GM18499 (cell line): Measurements from ENCODE around the gene POU2F1.

Source experiments
- ATAC-seq: cut with Tn5 transposase; IDR thresholded peaks from one replicate; pipeline ENCODE4 v1.9.1; 2021; ENCODE audit warnings: moderate number of reproducible peaks; ENCODE audit not compliant: insufficient read depth, unreplicated experiment

POU2F1 gene

DNA sequence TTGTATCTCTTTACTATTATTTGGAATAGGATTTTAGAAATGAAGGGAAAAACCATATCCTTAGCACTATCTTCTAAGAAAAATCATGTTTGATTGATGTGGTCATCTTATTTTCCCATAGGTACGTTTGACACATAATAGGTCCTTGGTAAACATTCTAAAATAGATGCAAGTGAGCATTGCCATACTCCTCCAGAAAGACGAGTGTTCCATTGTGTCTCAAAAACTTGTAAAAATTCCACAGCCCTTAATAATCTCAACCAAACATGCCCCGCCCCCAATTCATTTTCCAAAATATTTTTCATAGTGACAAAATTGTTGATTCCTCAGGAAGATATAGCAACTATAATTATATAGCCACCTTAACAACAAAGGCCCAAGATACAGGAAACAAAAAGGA, 184.2 kb downstream of the POU2F1 start:
- no peak for ATAC-seq

GRCh38 chr1:167408355-167408754, 187.7 kb downstream of the POU2F1 start:
- ATAC-seq: no peak

DNA sequence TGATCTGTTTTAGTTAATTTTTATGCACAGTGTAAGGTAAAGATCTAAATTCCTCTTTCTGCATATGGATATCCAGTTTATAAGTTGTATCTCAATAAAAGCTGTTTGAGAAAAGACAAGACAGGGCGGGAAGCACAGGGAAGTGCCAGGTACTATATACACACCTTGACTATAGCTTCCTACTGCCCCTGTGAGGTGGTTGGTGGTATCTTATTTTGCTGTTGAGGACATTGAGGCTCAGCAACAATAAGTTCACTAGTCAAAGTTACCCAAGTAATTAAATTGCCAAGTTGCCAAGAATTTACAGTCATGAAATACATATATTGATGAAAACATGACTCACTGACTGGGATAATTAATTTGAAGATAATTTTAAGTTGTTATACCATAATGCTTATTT, 188.5 kb downstream of the POU2F1 start:
- ATAC-seq: no peak

DNA sequence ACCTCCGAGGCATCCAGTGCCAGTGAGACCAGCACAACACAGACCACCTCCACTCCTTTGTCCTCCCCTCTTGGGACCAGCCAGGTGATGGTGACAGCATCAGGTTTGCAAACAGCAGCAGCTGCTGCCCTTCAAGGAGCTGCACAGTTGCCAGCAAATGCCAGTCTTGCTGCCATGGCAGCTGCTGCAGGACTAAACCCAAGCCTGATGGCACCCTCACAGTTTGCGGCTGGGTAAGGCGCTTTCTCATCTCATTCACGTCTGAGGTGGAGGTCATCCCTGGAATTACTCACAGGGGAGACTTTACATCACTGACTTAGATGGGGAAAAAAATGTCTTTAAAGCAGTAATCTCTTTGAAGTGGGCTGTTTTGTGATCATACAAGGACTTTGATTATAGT, 191.4 kb downstream of the POU2F1 start:
- ATAC-seq: no peak

- no peak for ATAC-seq
Measured at GRCh38 chr1:167412920-167413319, 192.2 kb downstream of the POU2F1 start.

GRCh38 chr1:167413328-167413727, 192.6 kb downstream of the POU2F1 start:
- ATAC-seq: no peak

DNA sequence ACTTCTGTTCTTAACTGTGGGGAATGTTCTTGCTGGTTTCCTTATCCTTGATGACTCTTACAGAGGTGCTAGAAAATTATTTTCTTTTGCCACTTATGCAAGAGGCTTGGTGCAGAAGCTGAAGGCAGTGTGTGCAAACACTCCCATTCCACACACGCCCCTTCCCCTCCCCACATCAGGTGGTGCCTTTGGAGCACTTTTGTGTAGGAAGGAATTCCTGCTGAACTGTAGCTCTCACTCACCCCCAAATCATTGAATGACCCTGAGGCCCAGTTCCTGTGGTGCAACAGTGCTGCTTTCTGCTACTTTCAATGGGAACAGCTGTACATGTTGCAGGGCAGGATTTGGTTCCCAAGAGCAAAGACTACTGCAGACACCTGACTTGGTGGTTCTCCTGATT, 195.8 kb downstream of the POU2F1 start:
- no peak for ATAC-seq

GRCh38 chr1:167418391-167418790, 197.7 kb downstream of the POU2F1 start:
- no peak for ATAC-seq

DNA sequence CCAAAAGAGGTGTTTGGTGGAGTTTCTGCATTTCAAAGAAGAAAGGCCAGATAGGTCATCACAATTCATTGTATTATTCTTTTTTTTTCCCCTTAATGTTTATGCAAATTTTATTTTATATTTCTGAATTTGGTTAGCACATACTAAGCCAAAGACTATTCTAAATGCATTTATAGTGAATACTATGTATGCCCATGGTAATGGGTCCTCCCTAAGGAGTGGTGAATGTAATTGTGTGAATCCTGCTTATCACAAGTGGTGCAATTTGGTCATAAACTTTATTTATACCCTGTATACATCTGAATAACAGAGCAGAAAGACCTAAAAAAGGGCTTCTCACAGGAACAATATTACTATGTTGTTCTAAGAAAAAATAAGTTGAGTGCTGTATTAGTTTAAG, 198.6 kb downstream of the POU2F1 start:
- ATAC-seq: no peak

DNA sequence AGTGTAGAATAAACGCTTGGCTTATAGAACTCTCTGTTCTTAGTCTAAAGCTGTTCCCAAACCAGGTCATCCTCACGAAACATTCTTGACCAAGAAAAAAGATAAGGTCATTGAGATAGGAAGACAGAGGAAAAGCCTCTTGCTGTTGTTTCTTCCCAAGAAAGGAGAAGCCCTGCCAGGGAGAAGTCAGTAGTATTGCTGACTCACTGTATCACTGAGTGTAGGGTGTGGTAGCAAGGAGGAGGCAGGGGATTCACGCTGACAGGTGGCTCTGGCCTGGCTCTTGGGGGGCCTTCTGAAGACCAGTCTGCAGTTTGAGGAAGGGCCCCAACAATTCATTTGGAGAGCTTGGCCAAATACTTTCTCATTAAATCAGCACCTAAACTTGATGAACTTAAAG, 199.8 kb downstream of the POU2F1 start:
- ATAC-seq: no peak

GRCh38 chr1:167423684-167424619, 203.3 kb downstream of the POU2F1 start:
- ATAC-seq: no peak

GRCh38 chr1:167425482-167425881, 204.8 kb downstream of the POU2F1 start:
- ATAC-seq: no peak

DNA sequence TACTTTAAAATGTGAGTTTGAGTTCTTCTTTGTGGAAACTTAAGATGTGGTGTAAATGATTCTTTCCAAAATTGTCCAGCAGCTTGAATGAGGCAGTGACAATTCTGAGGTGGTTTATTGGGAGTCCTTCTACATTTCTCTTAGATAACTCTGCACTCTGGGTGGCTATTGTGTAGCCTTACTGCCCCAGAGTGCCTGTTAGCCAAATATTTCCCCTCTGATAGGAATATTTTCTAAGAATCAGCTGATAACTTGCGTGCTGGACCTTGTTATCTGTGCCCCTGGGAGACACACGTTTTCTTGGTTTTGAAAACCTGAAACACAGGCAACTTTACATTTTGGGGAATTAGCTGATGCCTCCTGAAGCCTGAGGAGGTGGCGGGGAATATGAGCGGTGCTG, 206.0 kb downstream of the POU2F1 start:
- ATAC-seq: no peak

GRCh38 chr1:167427848-167428247, 207.2 kb downstream of the POU2F1 start:
- ATAC-seq: no peak

- ATAC-seq: no peak
Measured at GRCh38 chr1:167428395-167428794, 207.7 kb downstream of the POU2F1 start.

- no peak for ATAC-seq
Measured at GRCh38 chr1:167429612-167430011, 208.9 kb downstream of the POU2F1 start.

- no peak for ATAC-seq
Measured at GRCh38 chr1:167430134-167430848, 209.6 kb downstream of the POU2F1 start.

GRCh38 chr1:167430849-167431242, 210.2 kb downstream of the POU2F1 start:
- no peak for ATAC-seq

GRCh38 chr1:167431261-167431908, 210.7 kb downstream of the POU2F1 start:
- no peak for ATAC-seq

- no peak for ATAC-seq
Measured at GRCh38 chr1:167431909-167432650, 211.4 kb downstream of the POU2F1 start.
